ENCODE data around the gene SLC24A4. TPM values are rescaled to one million over a fixed set of nuclear protein-coding genes. Genes with fewer than 3 reads are reported as not detected.

Gene SLC24A4
- total RNA-seq, 1 donor from 2014 or later: 0.82 TPM

- Mint-ChIP-seq H3K27me3 (peaks cover 19% of the 10 kb centered on the region), H3K36me3 (no peaks in the 10 kb centered on the region), H3K4me1 (ENCODE audit: unreplicated experiment) (peaks cover 10% of the 10 kb centered on the region), H3K9me3 (no peaks in the 10 kb centered on the region), H3K27ac (no peak overlapping the region), H3K4me3 (no peak overlapping the region)
- no peak for TF ChIP-seq CTCF (conservative IDR thresholded peaks at IDR 0.05)
- DNase-seq (ENCODE audit: extremely low spot score, unreplicated experiment): no peak
These were observed 93.6 kb downstream of the SLC24A4 start for GRCh38 chr14:92416544-92416943.

- no peak overlapping the region for H3K27ac Mint-ChIP-seq
- no peak overlapping the region for H3K4me3 Mint-ChIP-seq
- no peak for TF ChIP-seq CTCF (conservative IDR thresholded peaks at IDR 0.05)
- DNase-seq (ENCODE audit: extremely low spot score, unreplicated experiment): no peak
- no peaks in the 10 kb centered on the region for H3K36me3 Mint-ChIP-seq
- no peaks in the 10 kb centered on the region for H3K9me3 Mint-ChIP-seq
- peaks cover 12% of the 10 kb centered on the region for H3K27me3 Mint-ChIP-seq
- H3K4me1 Mint-ChIP-seq (ENCODE audit: unreplicated experiment): peaks cover 8% of the 10 kb centered on the region
These were observed 94.8 kb downstream of the SLC24A4 start for GRCh38 chr14:92417759-92418158.

GRCh38 chr14:92421751-92422150 is 98.8 kb downstream of the SLC24A4 start:
- no peaks in the 10 kb centered on the region for H3K9me3 Mint-ChIP-seq

GRCh38 chr14:92425101-92425500 is 102.1 kb downstream of the SLC24A4 start:
- no peak overlapping the region for H3K27ac Mint-ChIP-seq

More at GRCh38 chr14:92421751-92422150, 98.8 kb downstream of the SLC24A4 start:
- H3K27ac Mint-ChIP-seq: no peak overlapping the region
- no peak for TF ChIP-seq CTCF (conservative IDR thresholded peaks at IDR 0.05)
- H3K4me1 Mint-ChIP-seq (ENCODE audit: unreplicated experiment): no peaks in the 10 kb centered on the region
- no peak overlapping the region for H3K4me3 Mint-ChIP-seq
- no peaks in the 10 kb centered on the region for H3K36me3 Mint-ChIP-seq
- peaks cover 5% of the 10 kb centered on the region for H3K27me3 Mint-ChIP-seq
- no peak for DNase-seq (ENCODE audit: extremely low spot score, unreplicated experiment)

GRCh38 chr14:92426237-92426636 is 103.3 kb downstream of the SLC24A4 start:
- Mint-ChIP-seq H3K36me3 (no peaks in the 10 kb centered on the region), H3K4me3 (no peak overlapping the region), H3K27me3 (peaks cover 12% of the 10 kb centered on the region), H3K4me1 (ENCODE audit: unreplicated experiment) (no peaks in the 10 kb centered on the region), H3K9me3 (no peaks in the 10 kb centered on the region), H3K27ac (no peak overlapping the region)
- no peak for DNase-seq (ENCODE audit: extremely low spot score, unreplicated experiment)
- TF ChIP-seq CTCF (conservative IDR thresholded peaks at IDR 0.05): no peak

More at GRCh38 chr14:92425101-92425500, 102.1 kb downstream of the SLC24A4 start:
- Mint-ChIP-seq H3K27me3 (peaks cover 7% of the 10 kb centered on the region), H3K9me3 (no peaks in the 10 kb centered on the region), H3K4me3 (no peak overlapping the region), H3K36me3 (no peaks in the 10 kb centered on the region), H3K4me1 (ENCODE audit: unreplicated experiment) (no peaks in the 10 kb centered on the region)
- TF ChIP-seq CTCF (conservative IDR thresholded peaks at IDR 0.05): no peak
- DNase-seq (ENCODE audit: extremely low spot score, unreplicated experiment): no peak

GRCh38 chr14:92427096-92427495 is 104.1 kb downstream of the SLC24A4 start:
- Mint-ChIP-seq H3K9me3 (no peaks in the 10 kb centered on the region), H3K36me3 (no peaks in the 10 kb centered on the region), H3K27me3 (peaks cover 12% of the 10 kb centered on the region), H3K4me1 (ENCODE audit: unreplicated experiment) (no peaks in the 10 kb centered on the region), H3K4me3 (no peak overlapping the region), H3K27ac (no peak overlapping the region)
- no peak for DNase-seq (ENCODE audit: extremely low spot score, unreplicated experiment)
- no peak for TF ChIP-seq CTCF (conservative IDR thresholded peaks at IDR 0.05)
